Fibroblast of the aortic adventitia (primary cell): Measurements from ENCODE around the gene PRKD1. TPM values are rescaled to one million over a fixed set of nuclear protein-coding genes. Genes with fewer than 3 reads are reported as not detected.

Experiments used
- DNase-seq: peaks from one replicate; pipeline ENCODE4 v3.0.0-alpha.2; 2010; ENCODE audit warnings: low read depth
- H3K4me3 ChIP-seq: 2 replicates; pipeline ENCODE4 v1.5.1; 2011; ENCODE audit warnings: low read depth, mild to moderate bottlenecking, control low read depth, low read length, moderate library complexity
- CTCF ChIP-seq: IDR thresholded peaks from 2 replicates; pipeline ENCODE4 v1.5.1; 2011; ENCODE audit warnings: mild to moderate bottlenecking, low read length, control low read depth, inconsistent platforms; ENCODE audit not compliant: insufficient read depth
- total RNA-seq: library from RNA; depleted of rRNA; stranded (reverse); fragments of >200 nt; gene quantifications from 2 replicates; pipeline ENCODE4 v1.2.3, GENCODE V29; 2012; ENCODE audit warnings: low replicate concordance

Gene PRKD1
- total RNA-seq, 1 donor, result 11.5 TPM

GRCh38 chr14:29629839-29630238 lies 297.8 kb downstream of the PRKD1 start:
- no peak overlapping the region for H3K4me3 ChIP-seq
- no peak for DNase-seq
- TF ChIP-seq CTCF, result no peak

DNA sequence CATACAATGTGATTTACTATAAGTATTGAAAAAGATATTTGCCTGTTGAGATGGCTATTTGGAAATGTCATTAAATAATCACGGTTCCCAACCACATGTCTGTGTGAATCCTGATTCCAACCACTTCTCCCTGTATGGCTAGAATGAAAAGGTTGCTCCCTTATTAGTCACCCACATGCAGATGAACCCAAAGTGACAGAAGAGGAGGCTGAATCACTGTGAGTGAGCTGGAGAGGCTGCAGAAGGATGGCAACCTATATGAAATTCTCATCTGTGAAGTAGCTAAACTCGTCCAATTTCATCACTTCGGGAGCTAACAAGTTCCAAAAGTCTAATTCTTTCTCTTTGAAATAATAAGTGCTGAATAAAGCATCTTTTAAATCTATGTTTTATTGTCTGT lies 300.5 kb downstream of the PRKD1 start:
- no peak overlapping the region for H3K4me3 ChIP-seq
- DNase-seq, result peak; percentile 7
- no peak for TF ChIP-seq CTCF

GRCh38 chr14:29618323-29619067 lies 309.2 kb downstream of the PRKD1 start:
- no peak for DNase-seq
- H3K4me3 ChIP-seq, result no peak overlapping the region
- no peak for TF ChIP-seq CTCF

DNA sequence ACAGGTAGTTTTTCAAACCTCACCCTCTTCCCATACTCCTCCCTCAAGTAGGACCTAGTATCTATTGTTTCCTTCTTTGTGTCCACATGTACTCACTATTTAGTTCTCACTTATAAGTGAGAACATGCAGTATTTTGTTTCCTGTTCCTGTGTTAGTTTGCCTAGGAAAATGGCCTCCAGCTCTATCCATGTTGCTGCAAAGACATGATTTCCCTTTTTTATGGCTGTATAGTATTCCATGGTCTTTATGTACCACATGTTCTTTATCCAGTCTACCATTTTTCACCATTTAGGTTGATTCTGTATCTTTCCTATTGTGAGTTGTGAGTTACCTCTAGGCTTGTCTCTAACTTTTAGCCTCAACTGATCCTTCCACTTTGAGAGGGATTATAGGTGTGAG lies 310.7 kb downstream of the PRKD1 start:
- no peak overlapping the region for H3K4me3 ChIP-seq
- DNase-seq, result no peak
- no peak for TF ChIP-seq CTCF

GRCh38 chr14:29608861-29609260 lies 318.8 kb downstream of the PRKD1 start:
- no peak for TF ChIP-seq CTCF
- DNase-seq, result no peak
- H3K4me3 ChIP-seq, result no peak overlapping the region

DNA sequence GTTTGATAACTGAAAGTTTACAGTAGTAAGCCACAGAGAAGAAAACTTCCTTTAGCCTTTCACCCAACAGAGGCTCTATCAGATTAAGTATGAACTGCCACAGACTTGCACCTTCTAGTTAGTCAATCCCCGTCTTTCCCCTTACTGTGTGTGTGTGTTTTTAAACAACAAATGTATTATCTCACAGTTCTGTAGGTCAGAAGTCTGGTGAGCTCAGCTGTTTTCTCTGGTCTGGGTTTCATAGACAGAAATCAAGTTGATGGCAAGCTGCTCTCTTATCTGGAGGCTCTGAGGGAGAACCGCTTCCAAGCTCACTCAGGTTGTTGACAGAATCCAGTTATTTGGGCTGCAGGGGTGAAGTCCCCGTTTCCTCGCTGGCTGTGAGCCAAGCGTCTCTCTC lies 320.5 kb downstream of the PRKD1 start:
- DNase-seq, result no peak
- H3K4me3 ChIP-seq, result no peak overlapping the region
- no peak for TF ChIP-seq CTCF

DNA sequence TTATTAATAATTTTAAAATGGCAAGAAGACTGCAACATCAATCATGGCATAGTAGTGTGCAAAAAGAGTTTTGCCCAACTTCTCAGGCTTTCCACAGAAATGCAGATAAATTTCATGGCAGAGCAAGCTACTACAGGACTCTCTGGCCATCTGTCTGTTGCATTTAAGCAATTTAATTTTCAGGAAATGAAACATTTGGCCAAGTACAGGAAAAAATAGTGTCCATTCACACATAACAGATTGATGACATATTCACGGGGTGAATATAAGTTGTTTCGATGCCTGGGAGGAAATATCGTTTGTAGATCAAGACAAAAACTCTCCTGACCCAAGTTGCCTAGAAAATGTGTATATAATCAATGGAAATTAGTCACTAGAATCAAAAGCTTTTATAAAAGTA lies 324.0 kb downstream of the PRKD1 start:
- no peak overlapping the region for H3K4me3 ChIP-seq
- no peak for TF ChIP-seq CTCF
- no peak for DNase-seq
